ENCODE data around the gene PLXND1.

The PLXND1 gene

GRCh38 chr3:129543999-129544398 lies 62.5 kb downstream of the PLXND1 start:
- no peak for DNase-seq

GRCh38 chr3:129543156-129543790 lies 63.2 kb downstream of the PLXND1 start, which contains the start of gene H1-8:
H1-8 (plus strand) TSS chr3:129543175; CDS start chr3:129543219, 44 bp downstream.
- no peak for DNase-seq

- DNase-seq = no peak
These were observed 63.7 kb downstream of the PLXND1 start for GRCh38 chr3:129542747-129543146.

GRCh38 chr3:129540776-129541516 lies 65.5 kb downstream of the PLXND1 start:
- no peak for DNase-seq

GRCh38 chr3:129539206-129539605 lies 67.3 kb downstream of the PLXND1 start:
- no peak for DNase-seq

- DNase-seq = no peak
These were observed 69.7 kb downstream of the PLXND1 start for GRCh38 chr3:129536804-129537203.

GRCh38 chr3:129536374-129536667 lies 70.2 kb downstream of the PLXND1 start:
- DNase-seq = no peak

- no peak for DNase-seq
These were observed 71.4 kb downstream of the PLXND1 start for GRCh38 chr3:129535075-129535474.

GRCh38 chr3:129534428-129535027 lies 71.9 kb downstream of the PLXND1 start:
- DNase-seq = no peak

GRCh38 chr3:129533406-129533805 lies 73.1 kb downstream of the PLXND1 start:
- DNase-seq = no peak

- DNase-seq = no peak
These were observed 74.2 kb downstream of the PLXND1 start for GRCh38 chr3:129532261-129532660.

- DNase-seq = no peak
These were observed 74.8 kb downstream of the PLXND1 start for GRCh38 chr3:129531699-129532098.

GRCh38 chr3:129530821-129531220 lies 75.7 kb downstream of the PLXND1 start:
- DNase-seq = no peak

- DNase-seq = no peak
These were observed 76.2 kb downstream of the PLXND1 start for GRCh38 chr3:129530251-129530791.

- no peak for DNase-seq
These were observed 76.9 kb downstream of the PLXND1 start for GRCh38 chr3:129529436-129530210.

GRCh38 chr3:129528589-129529100 lies 77.8 kb downstream of the PLXND1 start, which contains the start of gene RHO:
RHO (plus strand) TSS chr3:129528639; CDS start chr3:129528734, 95 bp downstream.
- DNase-seq = no peak

GRCh38 chr3:129527262-129527661 lies 79.2 kb downstream of the PLXND1 start:
- no peak for DNase-seq

GRCh38 chr3:129526121-129526900 lies 80.2 kb downstream of the PLXND1 start:
- DNase-seq = peak; percentile 16

GRCh38 chr3:129525341-129525968 lies 81.0 kb downstream of the PLXND1 start:
- DNase-seq = no peak

- DNase-seq = no peak
These were observed 82.4 kb downstream of the PLXND1 start for GRCh38 chr3:129524081-129524480.

- DNase-seq = no peak
These were observed 83.5 kb downstream of the PLXND1 start for GRCh38 chr3:129522953-129523352.

GRCh38 chr3:129521611-129522010 lies 84.9 kb downstream of the PLXND1 start:
- DNase-seq = no peak

Measured in hematopoietic multipotent progenitor cell treated with erythropoietin and hydrocortisone succinate and interleukin-3 and kit ligand, for 8 days (in vitro differentiated cells).